ENCODE results near the gene ZBTB12. TPM values are rescaled to one million over a fixed set of nuclear protein-coding genes. Genes with fewer than 3 reads are reported as not detected.
"Not testable (repeated sequence)": the region's sequence is repeated elsewhere in the genome, so short reads cannot be mapped to it uniquely, and the experiment has no call there.

ZBTB12 gene
- total RNA-seq, 1 donor from 2014 or later, result 37.1 TPM

DNA sequence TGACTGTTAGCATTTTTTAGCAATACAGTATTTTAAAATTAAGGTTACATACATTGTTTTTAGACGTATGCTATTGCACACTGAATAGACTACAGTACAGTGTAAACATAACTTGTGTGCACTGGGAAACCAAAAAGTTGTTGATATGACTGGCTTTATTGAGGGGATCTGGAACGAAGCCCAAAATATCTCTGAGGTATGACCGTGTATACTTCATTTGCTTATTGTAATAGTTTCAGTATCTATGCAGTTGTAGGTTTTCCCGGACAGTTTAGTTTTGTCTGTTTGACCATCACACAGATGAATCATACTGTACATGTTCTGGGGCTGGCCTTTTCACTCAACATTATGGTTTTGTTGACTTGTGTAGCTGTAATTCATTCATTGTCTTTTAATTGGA lies 6.9 kb upstream of the ZBTB12 start:
- Mint-ChIP-seq H3K36me3 (no peaks in the 10 kb centered on the region), H3K4me3 (no peak overlapping the region)

DNA sequence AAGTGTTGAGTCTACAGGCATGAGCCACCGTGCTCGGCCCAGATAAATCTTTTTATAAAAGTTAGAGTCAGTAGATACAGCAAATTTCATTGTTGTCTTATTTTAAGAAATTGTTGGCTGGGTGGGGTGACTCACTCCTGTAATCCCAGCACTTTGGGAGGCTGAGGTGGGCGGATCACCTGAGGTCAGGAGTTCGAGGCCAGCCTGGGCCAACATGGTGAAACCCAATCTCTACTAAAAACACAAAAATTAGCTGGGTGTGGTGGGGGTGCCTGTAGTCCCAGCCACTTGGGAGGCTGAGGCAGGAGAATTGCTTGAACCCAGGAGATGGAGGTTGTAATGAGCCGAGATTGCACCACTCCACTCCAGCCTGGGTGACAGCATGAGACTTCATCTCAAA lies 6.4 kb upstream of the ZBTB12 start:
- not testable (repeated sequence) for H3K36me3 Mint-ChIP-seq; DNase-seq (ENCODE audit: low spot score in 2 of 2, unreplicated experiment in 2 of 2); H3K27ac Mint-ChIP-seq; H3K27me3 Mint-ChIP-seq (ENCODE audit: low read depth); H3K9me3 Mint-ChIP-seq; H3K4me3 Mint-ChIP-seq
- H3K4me1 Mint-ChIP-seq, result peaks cover 11% of the 10 kb centered on the region

More for the DNA sequence above, 6.9 kb upstream of the ZBTB12 start:
- no peaks in the 10 kb centered on the region for H3K27me3 Mint-ChIP-seq (ENCODE audit: low read depth)
- no peak for DNase-seq (ENCODE audit: low spot score in 2 of 2, unreplicated experiment in 2 of 2)
- H3K27ac Mint-ChIP-seq, result no peak overlapping the region
- no peak for TF ChIP-seq CTCF (IDR thresholded peaks at IDR 0.05; ENCODE audit: unreplicated experiment)
- H3K9me3 Mint-ChIP-seq, result no peaks in the 10 kb centered on the region
- H3K4me1 Mint-ChIP-seq, result peaks cover 11% of the 10 kb centered on the region

GRCh38 chr6:31907158-31907813 lies 5.4 kb upstream of the ZBTB12 start:
- peaks cover 19% of the 10 kb centered on the region for H3K4me1 Mint-ChIP-seq
- DNase-seq (ENCODE audit: low spot score in 2 of 2, unreplicated experiment in 2 of 2), result no peak
- H3K27ac Mint-ChIP-seq, result no peak overlapping the region
- TF ChIP-seq CTCF (IDR thresholded peaks at IDR 0.05; ENCODE audit: unreplicated experiment), result no peak
- H3K4me3 Mint-ChIP-seq, result no peak overlapping the region
- H3K27me3 Mint-ChIP-seq (ENCODE audit: low read depth), result no peaks in the 10 kb centered on the region
- no peaks in the 10 kb centered on the region for H3K9me3 Mint-ChIP-seq
- no peaks in the 10 kb centered on the region for H3K36me3 Mint-ChIP-seq

- peaks cover 19% of the 10 kb centered on the region for H3K4me1 Mint-ChIP-seq
- not testable (repeated sequence) for H3K27ac Mint-ChIP-seq; H3K9me3 Mint-ChIP-seq; H3K4me3 Mint-ChIP-seq; H3K36me3 Mint-ChIP-seq; H3K27me3 Mint-ChIP-seq (ENCODE audit: low read depth); DNase-seq (ENCODE audit: low spot score in 2 of 2, unreplicated experiment in 2 of 2)
Observed at GRCh38 chr6:31906727-31907126, 4.8 kb upstream of the ZBTB12 start.

- no peaks in the 10 kb centered on the region for H3K36me3 Mint-ChIP-seq
- H3K27ac Mint-ChIP-seq, result no peak overlapping the region
- no peak for DNase-seq (ENCODE audit: low spot score in 2 of 2, unreplicated experiment in 2 of 2)
- H3K4me3 Mint-ChIP-seq, result no peak overlapping the region
- H3K9me3 Mint-ChIP-seq, result no peaks in the 10 kb centered on the region
- no peaks in the 10 kb centered on the region for H3K27me3 Mint-ChIP-seq (ENCODE audit: low read depth)
- H3K4me1 Mint-ChIP-seq, result peaks cover 19% of the 10 kb centered on the region
- TF ChIP-seq CTCF (IDR thresholded peaks at IDR 0.05; ENCODE audit: unreplicated experiment), result no peak
Observed at GRCh38 chr6:31906122-31906521, 4.2 kb upstream of the ZBTB12 start.

GRCh38 chr6:31905041-31905440 lies 3.2 kb upstream of the ZBTB12 start:
- peaks cover 24% of the 10 kb centered on the region for H3K4me1 Mint-ChIP-seq
- no peaks in the 10 kb centered on the region for H3K36me3 Mint-ChIP-seq
- no peaks in the 10 kb centered on the region for H3K27me3 Mint-ChIP-seq (ENCODE audit: low read depth)
- no peak overlapping the region for H3K4me3 Mint-ChIP-seq
- H3K27ac Mint-ChIP-seq, result no peak overlapping the region
- no peak for TF ChIP-seq CTCF (IDR thresholded peaks at IDR 0.05; ENCODE audit: unreplicated experiment)
- no peak for DNase-seq (ENCODE audit: low spot score in 2 of 2, unreplicated experiment in 2 of 2)
- no peaks in the 10 kb centered on the region for H3K9me3 Mint-ChIP-seq

DNA sequence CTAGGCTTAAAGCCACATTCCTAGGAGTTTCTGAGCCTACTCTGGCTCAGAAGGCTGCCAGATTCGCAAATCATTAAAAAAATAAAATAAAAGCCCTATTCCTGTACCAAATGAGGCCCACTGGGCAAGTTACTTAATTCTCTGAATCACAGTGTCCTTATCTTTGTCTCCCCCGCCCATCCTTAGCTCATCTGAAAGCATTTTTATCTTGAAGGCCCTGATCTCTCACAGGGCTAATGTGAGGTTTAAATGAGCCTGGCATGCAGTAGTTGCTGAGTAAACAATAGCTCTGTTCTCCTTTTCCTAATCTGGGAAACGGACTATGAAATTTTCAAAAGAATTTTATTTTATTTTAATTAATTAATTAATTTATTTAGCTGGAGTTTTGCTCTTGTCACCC lies 2.1 kb upstream of the ZBTB12 start:
- peaks cover 34% of the 10 kb centered on the region for H3K4me1 Mint-ChIP-seq
- peak overlapping the region; percentile 32 for H3K27ac Mint-ChIP-seq
- DNase-seq (ENCODE audit: low spot score in 2 of 2, unreplicated experiment in 2 of 2), result no peak
- H3K4me3 Mint-ChIP-seq, result no peak overlapping the region
- TF ChIP-seq CTCF (IDR thresholded peaks at IDR 0.05; ENCODE audit: unreplicated experiment), result no peak
- no peaks in the 10 kb centered on the region for H3K9me3 Mint-ChIP-seq
- H3K36me3 Mint-ChIP-seq, result no peaks in the 10 kb centered on the region
- no peaks in the 10 kb centered on the region for H3K27me3 Mint-ChIP-seq (ENCODE audit: low read depth)

Data from mesothelial cell of epicardium (in vitro differentiated cells).